HTR-8/SVneo (cell line): ENCODE measurements around the gene NDRG4.

Experiments used
- DNase-seq: peaks from one replicate; pipeline ENCODE4 v3.0.0; 2011; ENCODE audit warnings: low spot score, mixed read lengths; ENCODE audit not compliant: insufficient read length
- FAIRE-seq: peaks from 2 replicates; lab custom pipeline; 2011; peaks lifted over from hg19 to GRCh38; lab: Jason Lieb, UNC

NDRG4 gene, protein sequence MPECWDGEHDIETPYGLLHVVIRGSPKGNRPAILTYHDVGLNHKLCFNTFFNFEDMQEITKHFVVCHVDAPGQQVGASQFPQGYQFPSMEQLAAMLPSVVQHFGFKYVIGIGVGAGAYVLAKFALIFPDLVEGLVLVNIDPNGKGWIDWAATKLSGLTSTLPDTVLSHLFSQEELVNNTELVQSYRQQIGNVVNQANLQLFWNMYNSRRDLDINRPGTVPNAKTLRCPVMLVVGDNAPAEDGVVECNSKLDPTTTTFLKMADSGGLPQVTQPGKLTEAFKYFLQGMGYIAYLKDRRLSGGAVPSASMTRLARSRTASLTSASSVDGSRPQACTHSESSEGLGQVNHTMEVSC

GRCh38 chr16:58499615-58500351 is at the start of gene NDRG4:
Gene NDRG4 (plus strand): TSS chr16:58500143. CDS start chr16:58500249, 106 bp downstream.
- peak; percentile 94 for FAIRE-seq

DNA sequence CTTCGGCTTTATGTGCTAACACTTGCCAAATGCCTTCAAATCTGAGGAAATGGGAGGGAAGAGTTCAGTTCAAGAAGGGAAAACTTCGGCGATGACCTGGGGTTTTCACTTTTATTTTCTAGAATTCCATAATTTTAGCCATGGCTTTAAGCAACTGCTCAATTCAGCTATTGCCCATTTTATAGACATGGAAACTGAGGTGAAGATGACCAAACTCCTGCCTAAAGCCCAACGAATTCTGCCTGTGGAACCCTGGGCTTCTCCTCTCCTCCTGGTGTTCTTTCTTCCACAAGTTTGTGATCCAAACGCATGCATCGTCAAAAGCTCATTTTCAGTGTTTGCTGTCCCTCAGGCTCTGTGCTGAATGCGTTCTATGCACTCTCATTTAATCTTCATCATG is 49.4 kb upstream of the NDRG4 start:
- DNase-seq (no peak), FAIRE-seq (no peak)

More at GRCh38 chr16:58499615-58500351, at the start of gene NDRG4:
- peak; percentile 83 for DNase-seq

DNA sequence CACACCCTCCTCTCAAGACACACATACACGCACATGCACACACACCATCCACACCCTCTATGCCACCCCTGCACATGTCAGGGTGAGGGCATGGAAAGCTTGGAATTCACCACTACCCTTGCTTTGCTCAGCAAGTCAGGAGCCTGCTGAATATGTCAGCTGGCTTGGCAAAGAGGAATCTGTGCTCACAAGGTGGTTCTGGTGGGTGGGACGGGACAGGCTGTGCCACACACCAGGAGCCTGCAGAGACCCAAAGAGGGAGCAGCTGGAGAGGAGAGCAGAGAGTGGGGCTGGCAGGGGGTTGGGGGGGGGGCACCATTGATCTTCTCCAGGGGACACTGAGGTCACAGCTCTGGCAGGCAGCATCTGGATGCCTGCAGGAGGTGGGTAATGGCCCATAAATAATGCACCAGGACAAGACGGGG is 48.7 kb upstream of the NDRG4 start:
- peak; percentile 59 for FAIRE-seq
- no peak for DNase-seq

DNA sequence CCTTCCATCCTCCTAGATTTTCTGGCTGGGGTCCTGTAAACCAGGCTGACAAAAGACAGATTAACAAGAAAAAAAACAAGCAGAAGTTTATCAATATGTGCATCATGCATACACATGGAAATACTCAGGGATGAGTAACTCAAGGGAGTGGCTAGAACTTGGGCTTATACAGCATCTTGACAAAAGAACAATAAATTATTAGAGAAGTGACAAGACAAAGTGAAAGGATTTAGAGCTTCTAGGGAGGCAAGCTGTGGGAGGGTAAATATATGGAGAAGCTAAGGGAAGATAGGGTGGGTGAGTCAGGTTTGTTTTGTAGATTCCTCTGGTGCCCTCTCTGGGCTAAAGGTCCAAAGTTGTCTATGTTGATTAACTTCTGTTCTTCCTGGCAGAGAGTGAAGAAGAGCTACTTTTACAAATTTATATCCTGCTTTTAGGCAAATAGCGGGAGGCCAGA is 48.0 kb upstream of the NDRG4 start:
- FAIRE-seq (no peak), DNase-seq (peak; percentile 72)

- FAIRE-seq (no peak), DNase-seq (no peak)
These were observed 47.3 kb upstream of the NDRG4 start for GRCh38 chr16:58452640-58453039.

- no peak for DNase-seq
- FAIRE-seq = no peak
These were observed 45.8 kb upstream of the NDRG4 start for GRCh38 chr16:58454178-58454577.

GRCh38 chr16:58454856-58455255 is 45.1 kb upstream of the NDRG4 start:
- FAIRE-seq (no peak), DNase-seq (no peak)

DNA sequence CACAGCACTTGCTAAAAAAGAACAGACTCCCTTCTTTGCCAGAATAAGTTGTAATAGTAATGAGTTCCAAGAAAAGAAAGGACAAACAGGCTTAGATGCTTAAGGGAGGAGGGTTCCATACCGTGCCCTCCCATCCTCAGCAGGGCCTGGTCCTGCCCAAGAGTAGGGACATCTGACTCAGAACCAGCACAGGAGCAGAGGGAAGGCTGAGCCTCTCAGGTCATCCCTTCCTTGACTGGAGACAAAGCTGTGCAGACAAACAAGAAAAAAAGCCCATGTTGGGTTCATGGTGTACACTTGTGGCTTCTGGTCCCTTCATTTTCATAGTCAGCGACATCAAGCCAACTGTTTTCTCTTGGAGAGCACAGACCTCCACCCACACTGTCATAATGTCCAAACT is 44.2 kb upstream of the NDRG4 start:
- FAIRE-seq (no peak), DNase-seq (no peak)

DNA sequence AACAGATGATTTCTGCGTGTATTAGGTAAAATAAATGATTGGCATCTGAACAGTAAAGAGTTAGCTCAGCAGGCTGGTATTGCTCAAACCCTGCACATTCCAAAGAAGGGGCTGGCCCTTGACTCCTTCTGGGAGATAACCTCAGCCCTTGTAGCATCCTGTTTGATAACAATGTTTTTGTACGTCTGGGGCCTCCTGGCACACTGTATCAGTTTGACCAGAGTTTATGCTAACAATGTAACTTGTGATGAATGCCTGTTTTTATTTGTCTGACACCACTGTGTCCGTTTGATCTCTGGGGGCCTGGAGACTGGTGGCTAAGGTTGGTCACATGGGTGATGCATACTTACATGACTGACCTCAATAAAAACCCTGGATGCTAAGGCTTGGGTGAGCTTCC is 43.8 kb upstream of the NDRG4 start:
- DNase-seq (no peak), FAIRE-seq (peak; percentile 28)

- no peak for DNase-seq
- FAIRE-seq = no peak
These were observed 41.2 kb upstream of the NDRG4 start for GRCh38 chr16:58458606-58459343.

GRCh38 chr16:58459344-58460218 is 40.4 kb upstream of the NDRG4 start:
- FAIRE-seq (peak; percentile 38), DNase-seq (peak; percentile 55)

DNA sequence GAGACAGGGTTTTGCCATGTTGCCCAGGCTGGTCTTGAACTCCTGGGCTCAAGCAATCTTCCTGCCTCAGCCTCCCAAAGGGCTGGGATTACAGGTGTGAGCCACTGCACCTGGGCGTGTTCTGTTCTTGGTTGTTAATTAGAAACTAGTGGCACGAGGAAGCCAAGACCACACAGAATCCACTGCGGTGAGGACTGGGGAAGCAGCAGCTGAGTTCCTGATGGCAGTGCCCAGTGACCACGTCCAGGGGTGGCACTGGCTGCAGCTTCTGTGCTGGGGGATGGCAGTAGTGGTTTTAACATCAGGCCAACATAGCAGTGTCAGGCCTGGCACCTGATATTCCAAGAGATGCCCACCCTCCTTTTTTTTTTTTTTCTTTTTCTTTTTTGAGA is 39.7 kb upstream of the NDRG4 start:
- FAIRE-seq (peak; percentile 46), DNase-seq (no peak)

GRCh38 chr16:58461056-58461455 is 38.9 kb upstream of the NDRG4 start:
- no peak for FAIRE-seq
- no peak for DNase-seq

- DNase-seq (no peak), FAIRE-seq (no peak)
These were observed 38.3 kb upstream of the NDRG4 start for GRCh38 chr16:58461640-58462039.

DNA sequence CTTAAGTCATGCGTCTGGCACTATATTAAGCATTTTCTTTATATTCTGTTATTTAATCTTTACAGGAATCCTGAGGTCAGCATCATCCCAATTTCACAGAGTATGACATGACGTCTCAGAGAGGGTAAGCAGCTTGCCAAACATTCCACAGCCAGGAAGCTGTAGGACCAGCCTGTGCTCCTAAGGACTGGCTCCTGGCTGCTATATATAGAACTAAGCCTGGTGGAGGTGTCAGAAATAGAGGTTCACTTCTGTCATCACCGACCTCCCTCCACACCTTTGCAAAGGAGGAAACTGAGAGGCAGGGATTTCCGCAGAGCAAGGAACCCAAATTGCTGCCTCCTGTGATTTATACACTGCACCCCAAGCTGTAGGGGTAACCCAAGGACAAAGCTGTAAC is 37.9 kb upstream of the NDRG4 start:
- FAIRE-seq = no peak
- no peak for DNase-seq

- FAIRE-seq (no peak), DNase-seq (no peak)
These were observed 37.4 kb upstream of the NDRG4 start for GRCh38 chr16:58462499-58462996.

DNA sequence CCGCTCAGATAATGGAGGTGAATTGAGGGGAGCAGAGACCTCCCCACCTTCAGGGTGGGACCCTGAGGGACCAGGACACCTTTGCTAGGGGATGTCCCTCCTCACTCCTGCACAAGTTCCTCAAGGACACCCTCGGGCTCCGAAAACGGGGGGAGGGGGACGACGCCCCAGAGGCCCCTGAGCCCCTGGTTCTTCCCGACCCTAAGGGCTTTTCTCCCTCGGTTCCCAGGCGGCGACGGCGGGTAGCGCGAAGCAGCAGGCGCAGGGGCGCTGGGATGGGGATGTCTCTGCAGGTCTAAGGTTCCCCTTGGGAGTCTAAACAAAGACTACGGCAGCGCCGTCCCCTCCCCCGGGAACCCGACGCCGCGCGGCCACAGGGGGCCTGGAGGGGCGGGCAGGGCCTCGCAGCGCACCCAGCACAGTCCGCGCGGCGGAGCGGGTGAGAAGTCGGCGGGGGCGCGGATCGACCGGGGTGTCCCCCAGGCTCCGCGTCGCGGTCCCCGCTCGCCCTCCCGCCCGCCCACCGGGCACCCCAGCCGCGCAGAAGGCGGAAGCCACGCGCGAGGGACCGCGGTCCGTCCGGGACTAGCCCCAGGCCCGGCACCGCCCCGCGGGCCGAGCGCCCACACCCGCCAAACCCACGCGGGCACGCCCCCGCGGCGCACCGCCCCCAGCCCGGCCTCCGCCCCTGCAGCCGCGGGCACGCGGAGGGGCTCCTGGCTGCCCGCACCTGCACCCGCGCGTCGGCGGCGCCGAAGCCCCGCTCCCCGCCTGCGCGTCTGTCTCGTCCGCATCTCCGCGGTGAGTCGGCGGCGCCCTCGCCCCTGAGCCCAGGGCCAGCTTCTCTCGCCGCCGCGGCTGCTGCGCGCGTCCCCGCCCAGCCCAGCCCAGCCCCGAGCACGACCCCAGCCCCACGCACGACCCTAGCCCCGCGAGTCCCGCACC is 36.7 kb upstream of the NDRG4 start:
- DNase-seq = no peak
- FAIRE-seq = peak; percentile 58

- DNase-seq = no peak
- no peak for FAIRE-seq
These were observed 35.7 kb upstream of the NDRG4 start for GRCh38 chr16:58464047-58464915.
